Measurements from ENCODE around the gene APOL1.
"Not testable (repeated sequence)": the region's sequence is repeated elsewhere in the genome, so short reads cannot be mapped to it uniquely, and the experiment has no call there.

Gene APOL1

DNA sequence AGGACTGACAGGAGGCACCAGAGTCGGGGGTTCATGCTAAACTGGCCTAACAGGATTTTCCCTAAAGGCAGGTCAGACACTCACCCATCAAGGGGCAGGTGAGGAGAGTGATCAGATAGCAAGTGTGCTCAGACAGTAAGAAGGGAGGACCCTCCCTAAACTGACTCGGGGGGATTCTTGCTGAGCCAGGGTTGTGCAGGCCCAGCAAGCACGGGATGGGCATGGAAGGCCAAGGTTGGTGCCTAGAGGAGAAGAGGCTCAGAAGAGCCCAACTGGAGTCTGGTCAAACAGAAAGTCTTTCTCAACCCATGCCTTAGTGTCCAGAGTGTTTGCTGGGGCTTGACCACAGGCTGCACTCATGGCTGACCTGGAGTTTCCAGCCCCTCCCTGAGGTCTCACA, 6.2 kb upstream of the APOL1 start:
- no peak for DNase-seq

DNA sequence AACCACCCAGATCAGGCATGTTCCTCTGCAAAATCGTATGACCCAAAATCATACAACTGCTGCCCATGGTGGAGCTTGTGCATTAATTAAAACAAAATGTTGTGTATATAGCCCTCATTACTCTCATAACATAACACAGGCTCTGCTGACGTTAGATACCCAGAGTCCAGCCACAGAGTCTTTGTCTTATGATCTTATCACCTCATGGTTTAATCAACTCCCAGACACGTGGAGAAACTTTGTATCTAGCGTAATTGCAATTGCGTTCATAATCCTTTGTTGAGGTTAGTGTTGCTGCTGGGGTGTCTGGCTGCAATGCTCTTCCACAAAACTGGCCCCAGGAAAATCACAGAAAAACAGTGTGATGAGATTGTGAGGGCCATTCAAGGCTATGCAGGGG, 5.0 kb upstream of the APOL1 start:
- no peak for DNase-seq

DNA sequence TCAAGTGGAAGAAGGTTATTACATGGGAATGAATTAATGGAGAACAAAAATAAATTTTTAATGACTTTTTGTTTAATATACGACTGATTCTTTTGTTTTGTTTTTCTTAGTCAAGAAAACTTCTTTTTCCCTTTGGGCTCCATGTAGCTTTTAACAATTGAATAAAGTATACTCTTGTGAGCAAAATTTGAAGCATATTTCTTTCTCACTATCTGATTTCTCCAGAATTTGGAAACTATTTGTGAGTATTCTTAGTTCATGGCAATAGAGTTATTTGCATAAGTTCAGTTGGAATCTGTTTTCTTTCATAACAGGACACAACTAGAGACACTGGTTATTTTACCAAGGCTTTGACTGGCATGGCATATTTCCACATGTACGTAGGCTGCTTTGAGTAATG, 3.8 kb upstream of the APOL1 start:
- DNase-seq, result no peak

DNA sequence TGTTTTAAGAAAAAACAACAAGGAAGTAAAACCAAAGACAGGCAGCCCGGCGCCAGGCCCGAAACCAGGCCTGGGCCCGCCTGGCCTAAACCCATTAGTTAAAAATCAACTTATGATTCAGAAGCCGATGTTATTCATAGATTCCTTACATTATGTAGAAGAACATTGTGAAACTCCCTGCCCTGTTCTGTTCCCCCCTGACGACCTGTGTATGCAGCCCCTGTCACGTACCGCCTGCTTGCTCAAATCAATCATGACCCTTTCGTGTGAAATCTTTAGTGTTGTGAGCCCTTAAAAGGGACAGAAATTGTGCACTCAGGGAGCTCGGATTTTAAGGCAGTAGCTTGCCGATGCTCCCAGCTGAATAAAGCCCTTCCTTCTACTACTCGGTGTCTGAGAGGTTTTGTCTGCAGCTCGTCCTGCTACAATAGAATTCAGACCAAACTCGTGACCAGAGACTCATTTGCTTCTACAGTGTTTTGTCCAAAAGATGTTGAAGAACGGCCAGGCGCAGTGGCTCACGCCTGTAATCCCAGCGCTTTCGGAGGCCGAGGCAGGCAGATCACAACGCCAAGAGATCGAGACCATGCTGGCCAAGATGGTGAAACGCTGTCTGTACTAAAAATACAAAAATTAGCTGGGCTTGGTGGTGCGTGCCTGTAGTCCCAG, 2.5 kb upstream of the APOL1 start:
- not testable (repeated sequence) for DNase-seq

DNA sequence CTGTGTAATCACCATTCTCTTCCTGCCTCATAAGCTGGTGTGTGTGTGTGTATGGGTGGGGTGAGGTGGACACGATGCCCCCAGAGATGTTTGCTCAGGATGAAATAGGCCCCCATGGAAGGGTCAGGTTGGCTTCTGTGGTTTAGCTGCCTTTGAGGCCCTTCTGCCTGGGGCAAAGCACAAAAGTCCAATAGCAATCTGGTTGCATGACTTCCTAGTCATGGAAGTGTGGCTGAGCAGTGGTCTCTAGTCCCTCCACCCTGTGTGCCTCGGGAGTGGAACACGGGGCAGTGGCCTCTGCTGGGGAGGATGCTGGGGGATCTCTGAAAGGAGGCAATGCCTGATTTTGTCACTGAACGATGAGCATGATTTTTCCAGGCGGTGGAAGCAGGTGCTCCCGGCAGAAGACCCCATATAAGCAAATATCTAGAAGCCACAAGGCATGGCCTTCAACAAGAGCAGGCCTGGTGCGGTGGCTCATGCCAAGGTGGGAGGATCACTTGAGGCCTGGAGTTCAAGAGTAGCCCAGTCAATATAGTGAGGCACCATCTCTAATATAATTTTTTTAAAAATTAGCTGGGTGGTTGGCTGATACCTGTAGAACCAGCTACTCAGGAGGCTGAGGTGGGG, 839 bp upstream of the APOL1 start:
- not testable (repeated sequence) for DNase-seq

DNA sequence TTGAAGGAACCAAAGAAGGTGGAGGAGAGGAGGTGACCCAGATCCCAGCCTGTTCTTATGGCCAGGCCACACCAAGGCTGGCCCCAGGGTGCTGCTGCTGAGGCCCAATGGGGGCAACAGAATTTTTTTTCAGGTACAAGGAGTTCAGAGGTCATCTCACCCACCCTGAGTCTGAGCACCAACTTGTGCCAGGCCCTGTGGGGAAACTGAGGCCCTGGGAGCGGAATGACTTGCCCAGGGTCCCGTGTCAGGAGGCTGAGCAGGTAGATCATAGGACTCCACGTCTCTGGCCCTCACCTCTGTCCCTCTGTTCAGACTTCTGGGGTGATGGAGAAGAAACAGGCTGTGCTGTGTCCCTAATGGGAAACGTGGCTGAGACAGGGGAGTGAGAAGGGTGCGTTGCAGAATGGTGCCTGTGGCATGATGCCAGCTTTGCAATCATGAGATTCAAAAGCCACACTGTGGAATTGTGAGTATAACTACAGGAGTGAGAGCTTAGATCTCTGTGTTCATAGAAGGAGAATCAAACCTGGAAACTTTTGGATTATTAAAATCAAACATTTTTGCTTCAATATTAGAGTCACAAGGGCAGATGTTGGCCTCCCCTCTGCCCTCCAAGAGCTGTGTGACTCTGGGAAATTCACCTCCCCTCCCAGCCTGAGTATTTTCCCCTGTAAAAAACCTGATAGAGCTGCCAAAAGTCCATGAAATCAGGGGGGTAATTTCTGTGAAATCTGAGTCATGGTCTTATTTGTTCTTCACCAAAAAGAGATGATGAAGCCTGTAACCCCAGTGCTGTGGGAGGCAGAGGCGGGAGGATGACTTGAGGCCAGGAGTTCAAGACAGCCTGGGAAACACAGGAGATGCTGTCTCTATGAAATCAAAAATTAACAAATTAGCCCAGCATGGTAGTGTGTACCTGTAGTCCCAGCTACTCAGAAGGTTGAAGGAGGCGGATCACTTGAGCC, 874 bp downstream of the APOL1 start:
- no peak for DNase-seq

DNA sequence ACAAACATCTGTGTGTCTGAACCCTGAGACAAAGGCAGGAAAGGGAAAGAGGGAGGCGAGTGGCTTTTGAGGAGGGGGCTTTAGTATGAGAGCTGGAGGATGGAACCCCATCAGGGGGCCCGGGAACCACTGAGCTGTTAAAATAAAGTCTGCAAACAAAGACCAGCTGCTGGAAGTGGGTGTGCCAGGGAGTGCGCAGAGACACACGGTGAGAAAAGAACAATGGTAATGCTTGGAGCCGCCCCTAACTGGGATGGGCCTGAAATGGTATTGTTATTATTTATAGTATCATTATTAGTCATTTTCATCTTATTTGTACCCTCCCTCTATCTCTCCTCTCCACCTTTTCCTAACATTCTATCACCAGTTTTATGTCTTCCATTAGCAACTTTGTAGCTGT, 2.6 kb downstream of the APOL1 start:
- not testable (repeated sequence) for DNase-seq

DNA sequence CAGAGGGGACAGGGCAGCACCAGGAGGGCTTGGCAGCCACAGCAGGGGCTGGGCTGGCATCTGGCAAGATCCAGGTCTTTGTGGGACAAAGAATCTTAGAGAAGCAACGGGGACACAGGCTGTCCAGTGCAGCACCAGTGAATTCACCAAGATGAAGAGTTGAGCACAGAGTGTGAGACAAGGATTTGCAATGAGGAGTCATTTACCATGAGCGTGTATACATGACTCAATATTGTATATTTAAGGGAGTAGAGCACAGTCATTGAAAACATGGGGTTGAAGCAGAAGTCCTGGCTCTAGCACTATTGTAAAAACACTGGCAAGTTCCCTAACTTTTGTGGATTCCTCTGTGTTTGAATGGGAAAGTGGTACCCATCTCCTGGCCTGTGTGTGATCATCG, 3.5 kb downstream of the APOL1 start:
- no peak for DNase-seq

DNA sequence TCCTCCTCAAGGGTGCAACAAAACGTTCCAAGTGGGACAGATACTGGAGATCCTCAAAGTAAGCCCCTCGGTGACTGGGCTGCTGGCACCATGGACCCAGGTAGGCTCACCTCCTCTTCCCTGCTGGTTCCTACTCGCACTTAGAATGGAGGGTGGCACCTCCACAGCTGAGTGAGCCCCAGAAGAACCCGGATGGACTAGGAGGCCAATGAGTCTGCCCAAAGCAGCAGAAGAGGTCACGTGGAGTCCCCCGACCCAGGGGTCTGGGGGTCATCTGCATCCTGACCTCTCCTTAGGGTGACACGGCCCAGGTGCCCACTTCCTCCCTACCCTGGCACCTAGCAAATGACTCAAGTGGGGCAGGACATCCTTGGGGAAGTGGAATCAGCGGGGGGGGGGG, 4.4 kb downstream of the APOL1 start:
- DNase-seq, result no peak

DNA sequence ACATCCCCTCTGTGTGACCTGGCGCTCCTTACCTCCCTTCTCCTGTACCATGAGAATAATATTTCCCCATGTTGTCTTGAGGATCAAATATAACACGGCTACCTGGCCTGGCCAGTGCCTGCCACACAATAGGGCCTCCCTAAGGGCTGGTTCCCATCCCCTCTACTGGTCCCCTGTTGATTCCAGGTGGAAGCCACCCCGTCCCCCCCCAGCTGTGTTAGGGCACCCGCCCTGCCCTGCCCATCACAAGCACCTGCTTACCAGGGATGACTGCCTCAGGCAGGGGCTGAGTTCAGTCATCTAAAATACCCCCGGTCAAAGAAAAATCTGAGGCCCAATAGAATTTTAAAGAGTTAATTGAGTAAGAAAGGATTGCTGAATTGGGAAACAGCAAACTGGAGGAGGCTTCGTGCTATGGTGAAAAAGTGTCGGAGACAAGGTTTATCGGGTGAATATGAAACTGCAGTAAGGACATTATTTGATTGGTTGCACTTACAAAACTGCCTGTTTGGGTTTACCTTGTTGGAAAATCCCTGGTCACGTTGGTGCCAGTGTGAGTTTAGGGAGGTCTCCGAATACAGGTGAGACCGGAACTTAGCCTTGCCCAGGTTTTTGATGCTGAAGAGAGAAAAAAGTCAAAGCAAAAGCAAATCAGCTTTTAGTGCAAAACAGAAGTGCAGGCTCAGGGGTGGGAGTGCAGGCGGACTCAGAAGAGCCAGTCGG, 5.2 kb downstream of the APOL1 start:
- DNase-seq, result no peak

DNA sequence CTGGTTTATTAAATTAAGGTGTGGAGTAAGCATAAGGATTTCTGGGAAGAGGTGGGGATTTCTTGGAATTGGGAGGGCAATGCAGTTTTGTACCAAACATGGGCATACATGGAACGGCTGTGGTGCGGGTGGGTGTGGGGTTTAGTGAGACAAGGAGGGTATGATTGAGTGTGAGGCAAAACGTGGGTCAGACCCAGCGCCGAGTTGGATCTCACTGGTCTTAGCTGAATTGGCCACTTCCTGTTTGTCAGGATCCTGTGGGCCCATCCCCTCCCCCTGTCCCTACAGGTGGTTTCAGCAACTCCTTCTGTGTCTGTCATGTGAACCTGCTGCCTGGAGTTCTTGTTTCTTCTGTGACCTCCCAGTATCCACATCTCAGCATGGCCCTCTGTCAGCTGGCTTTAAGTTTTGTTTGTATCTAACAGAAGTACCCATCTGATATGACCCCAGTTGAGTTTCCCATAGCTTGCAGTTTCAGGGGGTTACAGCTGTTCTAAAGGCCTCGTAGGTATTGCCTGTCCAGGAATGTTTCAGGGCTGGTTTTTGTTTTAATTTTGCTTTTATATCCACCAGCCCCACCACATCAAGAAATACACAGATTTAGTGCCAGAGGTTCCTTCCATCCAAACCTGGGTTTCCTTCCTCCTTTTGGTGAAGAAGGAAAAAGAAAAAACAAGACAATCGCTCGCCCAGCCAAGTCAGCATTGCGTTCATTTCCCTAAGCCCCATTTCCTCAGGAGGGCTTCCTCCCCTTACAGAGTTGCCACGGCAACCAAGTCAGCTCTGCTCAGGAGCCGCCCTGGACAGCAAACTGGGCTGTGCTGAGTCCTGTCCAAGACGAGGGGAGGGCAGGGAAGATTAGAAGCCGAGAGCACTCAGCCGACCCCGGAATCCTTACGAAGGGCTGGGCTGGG, 6.0 kb downstream of the APOL1 start:
- DNase-seq, result peak; percentile 62

DNA sequence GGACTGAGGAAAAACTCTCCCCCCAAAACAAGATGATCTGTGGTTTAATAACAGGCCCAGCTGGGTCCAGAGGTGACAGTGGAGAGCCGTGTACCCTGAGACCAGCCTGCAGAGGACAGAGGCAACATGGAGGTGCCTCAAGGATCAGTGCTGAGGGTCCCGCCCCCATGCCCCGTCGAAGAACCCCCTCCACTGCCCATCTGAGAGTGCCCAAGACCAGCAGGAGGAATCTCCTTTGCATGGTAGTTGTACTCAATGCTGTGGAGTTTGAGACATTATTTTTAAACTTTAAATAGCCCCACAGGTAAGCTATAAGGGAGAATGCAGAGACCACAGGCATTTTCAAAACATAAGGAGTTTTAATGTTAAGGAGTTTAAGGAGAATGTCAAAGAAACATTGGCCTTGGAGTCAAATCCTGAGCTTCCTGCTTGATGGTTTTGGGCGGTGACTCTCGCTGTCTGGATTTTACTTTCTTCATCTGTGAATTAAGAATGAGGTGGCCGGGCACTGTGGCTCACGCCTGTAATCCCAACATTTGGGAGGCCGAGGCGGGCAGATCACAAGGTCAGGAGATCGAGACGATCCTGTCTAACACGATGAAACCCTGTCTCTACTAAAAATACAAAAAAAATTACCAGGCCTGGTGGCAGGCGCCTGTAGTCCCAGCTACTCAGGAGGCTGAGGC, 6.8 kb downstream of the APOL1 start:
- DNase-seq, result no peak

DNA sequence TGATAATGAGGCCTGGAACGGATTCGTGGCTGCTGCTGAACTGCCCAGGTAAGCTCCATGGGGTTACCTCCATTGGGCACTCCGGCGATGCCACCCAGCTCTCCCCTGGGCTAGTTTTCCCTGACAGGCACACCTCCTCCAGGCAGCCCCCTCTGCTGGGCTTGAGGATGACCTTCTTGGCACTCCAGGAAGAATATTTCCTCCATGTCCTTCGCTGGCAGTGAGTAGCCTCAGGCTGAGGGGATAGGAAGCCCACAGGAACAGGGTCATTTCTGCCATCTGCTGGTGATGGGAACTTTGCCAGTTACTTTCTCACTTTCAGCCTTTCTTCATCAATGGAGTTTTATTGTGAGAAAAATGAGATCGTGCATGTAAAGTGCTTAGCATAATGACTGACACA, 8.7 kb downstream of the APOL1 start:
- DNase-seq, result not testable (repeated sequence)

DNA sequence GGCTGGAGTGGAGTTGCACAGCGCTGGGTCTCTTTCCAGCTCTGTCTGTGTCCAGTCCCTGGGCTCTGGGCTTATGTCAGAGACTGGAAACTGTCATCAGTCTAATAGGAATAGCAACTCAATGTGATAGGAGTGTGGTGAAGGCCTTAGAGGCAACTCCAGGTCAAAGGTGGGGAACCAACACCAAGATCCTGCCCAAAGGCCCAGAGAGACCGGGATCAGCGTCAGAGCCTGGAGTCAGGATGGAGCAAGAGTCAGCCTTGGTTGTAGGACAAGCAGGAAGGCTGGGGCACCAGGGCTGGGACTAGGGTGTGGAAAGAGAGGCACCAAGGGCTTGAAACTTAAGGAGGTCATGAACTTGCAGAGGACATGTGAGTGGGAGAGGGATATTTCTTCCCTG, 9.4 kb downstream of the APOL1 start:
- DNase-seq, result not testable (repeated sequence)

DNA sequence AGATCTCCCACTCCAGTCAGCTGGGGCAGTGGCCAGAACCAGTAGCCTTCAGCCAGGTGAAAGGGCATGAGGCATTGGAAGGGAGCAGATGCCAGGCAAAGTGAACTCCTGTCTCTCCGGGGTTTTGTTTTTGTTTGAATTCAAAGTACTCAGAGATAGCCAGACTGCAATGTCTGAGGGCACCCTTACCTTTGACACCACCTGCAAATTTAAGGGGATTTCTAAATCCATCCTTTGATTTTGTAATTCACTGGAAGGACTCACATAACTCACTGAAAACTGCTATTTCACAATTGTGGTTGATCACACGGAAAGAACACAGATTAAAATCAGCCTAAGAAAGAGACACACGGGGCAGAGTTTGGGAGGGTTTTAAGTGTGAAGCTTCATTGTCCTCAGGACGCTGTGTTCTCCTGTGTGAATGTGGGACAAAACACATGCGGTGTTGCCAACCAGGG, 10.3 kb downstream of the APOL1 start:
- not testable (repeated sequence) for DNase-seq

DNA sequence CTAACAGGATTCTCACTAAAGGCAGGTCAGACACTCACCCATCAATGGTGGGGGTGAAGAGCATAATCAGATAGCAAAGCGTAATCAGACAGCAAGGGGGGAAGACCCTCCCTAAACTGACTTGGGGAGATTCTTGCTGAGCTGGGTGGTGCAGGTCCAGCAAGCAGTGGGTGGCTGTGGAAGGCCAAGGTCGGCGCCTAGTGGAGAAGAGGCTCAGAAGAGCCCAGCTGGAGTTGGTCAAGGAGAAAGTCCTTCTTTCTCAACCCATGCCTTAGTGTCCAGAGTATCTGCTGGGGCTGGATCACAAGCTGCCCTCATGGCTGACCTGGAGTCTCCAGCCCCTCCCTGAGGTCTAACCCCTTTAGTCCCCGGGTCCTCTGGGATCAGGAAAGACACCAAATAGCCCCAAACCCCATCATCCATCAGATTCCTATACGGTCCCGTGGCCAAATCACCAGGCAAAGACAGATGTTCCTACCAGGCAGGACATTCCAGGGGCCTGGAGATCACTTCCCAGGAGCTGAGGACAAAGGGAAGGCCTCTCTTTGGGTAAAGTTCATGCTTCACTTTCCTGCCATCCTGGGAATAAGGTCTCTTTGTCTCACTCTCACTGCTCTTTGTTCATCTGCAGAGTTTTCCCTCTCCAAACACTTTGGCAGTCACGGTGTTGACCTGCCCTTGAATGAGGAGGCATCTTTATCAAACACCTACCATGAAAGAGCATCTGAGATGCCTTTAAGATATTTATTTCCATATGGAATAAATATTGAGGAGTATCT, 11.1 kb downstream of the APOL1 start:
- not testable (repeated sequence) for DNase-seq

DNA sequence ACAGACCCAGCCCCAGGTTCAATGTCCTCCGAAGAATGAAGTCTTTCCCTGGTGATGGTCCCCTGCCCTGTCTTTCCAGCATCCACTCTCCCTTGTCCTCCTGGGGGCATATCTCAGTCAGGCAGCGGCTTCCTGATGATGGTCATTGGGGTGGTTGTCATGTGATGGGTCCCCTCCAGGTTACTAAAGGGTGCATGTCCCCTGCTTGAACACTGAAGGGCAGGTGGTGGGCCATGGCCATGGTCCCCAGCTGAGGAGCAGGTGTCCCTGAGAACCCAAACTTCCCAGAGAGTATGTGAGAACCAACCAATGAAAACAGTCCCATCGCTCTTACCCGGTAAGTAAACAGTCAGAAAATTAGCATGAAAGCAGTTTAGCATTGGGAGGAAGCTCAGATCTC, 14.1 kb downstream of the APOL1 start:
- DNase-seq, result no peak

DNA sequence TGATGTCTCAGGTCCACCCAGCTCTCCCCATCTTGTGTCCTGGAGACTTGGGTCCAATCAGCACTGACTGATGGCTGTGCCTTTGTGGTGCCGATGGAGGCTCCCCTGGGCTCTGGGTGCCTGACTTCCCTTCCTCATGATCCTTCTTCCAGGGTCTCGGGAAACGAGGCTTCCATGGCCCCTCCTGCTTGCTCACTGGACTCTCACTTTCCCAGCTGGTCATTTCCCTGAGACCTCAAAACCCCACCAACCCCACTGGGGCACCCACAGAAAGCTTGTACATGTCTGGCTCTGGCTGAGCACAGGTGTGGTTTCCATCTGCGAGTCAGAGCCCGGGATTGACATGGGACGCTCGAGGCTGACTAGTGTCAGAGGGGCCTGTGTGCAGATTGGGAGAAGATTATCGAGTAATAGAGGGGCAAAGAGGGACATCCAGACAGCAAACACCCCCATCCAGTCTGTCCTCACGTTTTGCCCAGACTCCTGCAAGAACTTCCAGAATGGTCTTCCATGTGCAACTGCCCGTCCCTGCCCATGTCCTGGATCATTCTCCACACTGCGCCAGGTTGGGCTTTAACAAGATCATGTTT, 15.1 kb downstream of the APOL1 start:
- no peak for DNase-seq

DNA sequence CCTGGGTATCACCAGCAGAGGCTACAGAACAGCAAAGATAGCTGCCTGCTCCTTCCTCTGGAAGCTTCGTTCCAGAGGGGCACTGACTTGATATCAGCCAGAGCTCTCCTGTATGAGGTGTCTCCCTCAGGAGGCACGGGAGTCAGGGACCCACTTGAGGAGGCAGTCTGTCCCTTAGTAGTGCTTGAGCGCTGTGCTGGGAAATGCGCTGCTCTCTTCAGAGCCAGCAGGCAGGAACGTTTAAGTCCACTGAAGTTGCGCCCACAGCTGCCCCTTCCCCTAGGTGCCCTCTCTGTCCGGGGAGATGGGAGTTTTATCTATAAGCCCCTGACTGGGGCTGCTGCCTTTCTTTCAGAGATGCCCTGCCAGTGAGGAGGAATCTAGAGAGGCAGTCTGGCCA, 18.3 kb downstream of the APOL1 start:
- DNase-seq, result not testable (repeated sequence)

DNA sequence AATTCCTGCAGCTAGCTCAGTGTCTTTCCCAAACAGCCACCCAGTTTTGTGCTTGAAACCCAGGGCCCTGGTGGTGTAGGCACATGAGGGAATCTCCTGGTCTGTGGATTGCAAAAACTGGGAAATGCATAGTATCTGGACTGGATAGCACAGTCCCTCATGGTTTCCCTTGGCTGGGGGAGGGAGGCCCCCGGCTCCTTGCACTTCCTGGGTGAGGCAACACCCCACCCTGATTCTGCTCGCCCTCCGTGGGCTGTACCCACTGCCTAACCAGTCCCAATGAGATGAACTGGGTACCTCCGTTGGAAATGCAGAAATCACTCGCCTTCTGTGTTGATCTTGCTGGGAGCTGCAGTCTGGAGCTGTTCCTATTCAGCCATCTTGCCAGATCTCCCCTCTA, 19.0 kb downstream of the APOL1 start:
- DNase-seq, result not testable (repeated sequence)
